ENCODE measurements around the gene NPSR1.
A peak's percentile ranks its signal among the peaks of the same experiment; 100 is the strongest.
"Not testable (repeated sequence)": the region's sequence is repeated elsewhere in the genome, so short reads cannot be mapped to it uniquely, and the experiment has no call there.

NPSR1 gene

DNA sequence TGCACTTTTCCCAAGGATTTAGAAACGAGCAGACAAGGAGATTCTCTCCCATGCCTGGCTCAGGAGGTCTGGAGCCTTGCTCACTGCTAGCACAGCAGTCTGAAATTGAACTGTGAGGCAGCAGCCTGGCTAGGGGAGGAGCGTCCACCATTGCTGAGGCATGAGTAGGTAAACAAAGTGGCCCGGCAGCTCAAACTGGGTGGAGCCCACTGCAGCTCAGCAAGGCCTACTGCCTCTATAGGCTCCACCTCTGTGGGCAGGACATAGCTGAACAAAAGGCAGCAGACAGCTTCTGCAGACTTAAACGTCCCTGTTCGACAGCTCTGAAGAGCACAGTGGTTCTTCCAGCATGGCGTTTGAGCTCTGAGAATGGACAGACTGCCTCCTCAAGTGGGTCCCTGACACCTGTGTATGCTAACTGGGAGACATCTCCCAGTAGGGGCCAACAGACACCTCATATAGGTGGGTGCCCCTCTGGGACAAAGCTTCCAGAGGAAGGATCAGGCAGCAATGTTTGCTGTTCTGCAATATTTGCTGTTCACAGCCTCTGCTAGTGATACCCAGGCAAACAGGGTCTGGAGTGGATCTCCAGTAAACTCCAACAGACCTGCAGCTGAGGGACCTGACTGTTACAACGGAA lies 156.3 kb downstream of the NPSR1 start:
- DNase-seq (ENCODE audit: low read depth, low spot score); H3K4me3 ChIP-seq (ENCODE audit: low read length): not testable (repeated sequence)

DNA sequence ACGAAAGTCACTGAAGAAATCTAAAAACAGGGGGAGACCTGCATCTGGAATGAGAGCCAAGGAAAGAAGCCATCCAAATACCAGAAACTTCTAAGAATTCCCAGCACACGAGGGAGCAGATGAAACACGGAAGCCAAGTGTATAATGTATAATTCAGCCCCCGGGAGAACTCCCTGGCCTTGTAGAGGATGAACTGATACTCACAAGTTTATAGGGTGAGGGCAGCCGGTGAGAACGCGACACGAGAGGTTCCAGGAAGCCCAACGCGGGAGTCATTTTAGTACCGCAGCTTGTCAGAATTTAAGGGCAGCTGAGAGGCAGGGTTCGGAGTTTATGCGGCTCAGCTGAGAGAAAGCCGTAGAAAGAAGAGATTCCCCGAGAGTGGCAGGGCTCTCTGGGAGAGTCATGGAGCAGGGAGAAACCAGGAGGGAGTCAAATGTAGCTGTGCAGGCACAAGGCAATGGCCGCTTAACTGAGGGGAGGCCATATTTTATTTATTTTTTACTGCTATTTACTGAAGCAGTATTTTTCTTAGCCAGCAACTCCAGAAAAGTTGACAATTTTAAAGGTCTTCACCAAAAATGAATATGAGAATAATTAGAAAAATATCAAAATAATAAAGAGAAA lies 164.0 kb downstream of the NPSR1 start:
- no peak for DNase-seq (ENCODE audit: low read depth, low spot score)
- no peak overlapping the region for H3K4me3 ChIP-seq (ENCODE audit: low read length)

DNA sequence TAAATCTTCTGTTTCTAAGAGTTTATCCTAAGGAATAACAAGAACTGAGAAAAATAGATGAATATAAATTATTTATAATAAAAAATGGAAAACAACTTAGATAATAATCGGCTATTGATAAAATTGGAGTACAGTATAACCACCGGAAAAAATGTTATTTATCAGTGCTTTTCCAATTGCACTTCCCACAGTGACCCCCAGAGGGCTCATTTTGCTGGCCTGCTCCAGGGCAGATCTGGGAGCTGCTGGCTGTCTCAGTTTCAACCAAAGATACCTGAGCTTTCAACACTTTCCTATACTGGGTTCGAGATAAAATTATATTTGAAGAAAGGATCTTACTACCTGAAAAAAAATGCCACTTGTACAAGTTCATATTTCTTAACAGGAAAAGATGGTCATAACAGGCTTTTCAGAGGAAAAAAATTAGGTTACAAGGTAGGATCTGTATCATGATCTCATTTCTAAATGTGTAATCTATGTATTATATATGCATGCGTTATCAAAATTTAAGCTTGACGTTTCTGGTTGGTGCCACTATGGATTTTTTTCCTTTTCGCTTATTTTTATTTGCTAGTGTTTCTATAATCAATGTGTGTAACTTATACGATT lies 165.7 kb downstream of the NPSR1 start:
- DNase-seq (ENCODE audit: low read depth, low spot score) = peak; percentile 23
- no peak overlapping the region for H3K4me3 ChIP-seq (ENCODE audit: low read length)

DNA sequence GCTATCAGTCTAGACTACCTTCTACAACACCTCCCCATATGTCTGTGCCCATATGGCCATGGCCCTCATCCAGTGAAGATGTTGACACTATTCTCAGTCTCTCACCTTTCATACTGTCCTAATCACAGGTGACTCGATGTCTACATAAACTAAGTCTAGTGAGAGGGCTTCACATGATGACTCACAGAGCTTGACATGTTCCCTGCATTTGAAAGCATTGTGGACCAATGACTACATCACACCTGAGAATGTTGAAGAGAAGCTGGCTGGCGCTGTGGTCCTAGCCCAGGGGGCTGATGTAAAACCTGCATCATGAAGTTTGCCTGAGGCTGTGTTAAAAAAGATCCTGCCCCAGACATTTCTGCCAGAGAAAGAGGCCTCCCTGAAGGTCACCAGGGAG lies 167.2 kb downstream of the NPSR1 start:
- no peak for DNase-seq (ENCODE audit: low read depth, low spot score)
- no peak overlapping the region for H3K4me3 ChIP-seq (ENCODE audit: low read length)

DNA sequence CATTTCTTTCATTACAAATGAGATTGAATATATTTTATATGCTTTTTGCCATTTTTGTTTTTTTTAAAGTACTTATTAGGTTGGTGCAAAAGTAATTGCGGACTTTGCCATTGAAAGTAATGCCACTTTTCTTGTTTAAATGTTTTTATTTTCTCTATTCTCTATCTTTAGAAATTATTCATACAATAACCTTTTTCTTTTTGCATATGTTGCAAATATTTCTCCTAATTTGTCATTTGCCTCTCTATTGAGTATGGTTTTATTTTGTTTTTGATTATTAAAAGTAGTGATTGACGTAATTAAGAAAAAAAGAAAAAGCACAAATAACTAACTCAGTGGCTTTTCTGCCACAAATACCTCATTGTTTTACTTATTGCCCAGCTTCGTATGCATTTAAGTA lies 172.4 kb downstream of the NPSR1 start:
- no peak for DNase-seq (ENCODE audit: low read depth, low spot score)
- H3K4me3 ChIP-seq (ENCODE audit: low read length) = no peak overlapping the region

DNA sequence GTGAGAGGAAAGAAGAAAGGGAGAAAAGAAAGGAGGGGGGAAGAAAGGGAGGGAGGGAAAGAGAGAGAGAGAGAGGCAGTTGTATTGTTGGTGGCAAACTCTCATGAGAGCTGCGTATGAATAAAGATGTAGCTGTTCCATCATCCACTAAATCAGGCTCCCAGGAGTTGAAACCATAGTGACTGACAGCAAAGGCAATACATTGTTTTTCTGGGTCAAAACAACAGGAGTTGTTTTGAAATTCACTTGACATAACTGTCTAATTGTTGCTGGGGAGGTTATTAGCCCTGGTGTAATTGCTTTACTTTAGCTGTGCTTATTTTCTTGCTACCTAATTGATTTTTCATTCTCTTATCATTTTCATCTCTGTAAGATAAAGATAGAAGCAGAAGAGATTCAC lies 173.4 kb downstream of the NPSR1 start:
- DNase-seq (ENCODE audit: low read depth, low spot score) = no peak
- no peak overlapping the region for H3K4me3 ChIP-seq (ENCODE audit: low read length)

DNA sequence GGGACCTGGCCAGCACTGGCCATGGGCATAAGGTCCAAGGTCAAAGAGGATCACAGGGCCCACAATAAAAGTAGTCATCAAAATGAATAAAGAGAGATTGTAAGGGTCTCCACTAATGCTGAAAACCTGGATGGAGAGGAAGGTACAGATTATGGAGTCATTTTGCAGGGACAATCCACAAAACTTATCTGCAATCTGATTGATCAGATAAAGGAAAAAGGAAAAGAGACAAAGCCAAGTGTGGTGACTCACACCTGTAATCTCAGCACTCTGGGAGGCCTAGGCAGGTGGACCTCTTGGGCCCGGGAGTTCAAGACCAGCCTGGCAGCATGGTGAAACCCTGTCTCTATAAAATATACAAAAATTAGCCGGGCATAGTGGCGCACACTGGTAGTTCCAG lies 174.0 kb downstream of the NPSR1 start:
- no peak overlapping the region for H3K4me3 ChIP-seq (ENCODE audit: low read length)
- no peak for DNase-seq (ENCODE audit: low read depth, low spot score)

DNA sequence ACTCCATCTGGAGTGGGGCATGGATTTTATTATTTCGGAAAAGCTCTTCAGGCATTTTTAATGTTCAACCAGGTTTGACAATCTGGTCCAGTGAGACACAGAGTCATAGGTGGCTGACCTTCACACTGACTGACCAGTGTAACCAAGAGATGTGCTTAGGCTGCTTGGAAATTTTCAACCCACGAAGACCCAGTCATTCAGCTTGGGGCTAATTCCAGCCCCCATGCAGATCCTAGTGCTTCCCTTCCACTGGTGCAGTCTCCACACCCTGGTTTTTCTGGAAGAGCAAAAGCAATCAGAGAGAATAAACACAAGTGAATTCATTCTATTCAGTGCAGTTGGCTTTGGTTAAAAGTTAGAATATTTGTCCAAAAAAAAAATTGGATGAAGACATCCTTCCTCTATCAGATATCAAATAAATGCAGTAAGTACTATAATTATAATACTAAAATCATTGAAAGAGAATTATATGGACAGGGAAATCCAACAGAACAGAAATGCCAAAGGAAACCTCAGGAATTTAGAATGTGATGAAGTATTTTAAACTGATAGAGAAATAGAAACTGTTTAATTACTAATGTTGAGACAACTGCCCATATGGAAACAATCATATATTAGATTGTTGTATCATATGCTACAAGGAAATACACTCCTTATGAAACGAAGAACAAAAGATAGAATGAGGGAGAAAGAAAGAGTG lies 178.0 kb downstream of the NPSR1 start:
- no peak overlapping the region for H3K4me3 ChIP-seq (ENCODE audit: low read length)
- no peak for DNase-seq (ENCODE audit: low read depth, low spot score)

DNA sequence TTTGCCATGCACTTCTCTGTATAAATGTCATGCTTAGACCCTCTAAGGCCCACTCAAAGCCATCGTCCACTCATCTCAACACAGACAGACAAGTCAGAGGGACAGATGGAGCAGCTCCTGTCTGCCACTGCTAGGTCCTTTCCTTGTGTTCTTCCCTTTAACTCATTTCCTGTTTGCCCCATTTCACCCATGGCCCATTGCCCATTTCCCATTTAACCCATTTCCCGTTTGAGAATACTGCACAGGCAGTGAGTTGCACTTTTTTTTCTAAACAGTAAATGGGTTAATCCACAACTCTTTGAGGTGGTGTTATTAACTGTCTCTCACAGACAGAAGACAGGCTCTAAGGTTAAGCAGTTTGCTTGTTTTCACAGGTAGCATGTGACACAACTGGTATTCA lies 179.3 kb downstream of the NPSR1 start:
- peak; percentile 37 for DNase-seq (ENCODE audit: low read depth, low spot score)
- H3K4me3 ChIP-seq (ENCODE audit: low read length) = no peak overlapping the region

DNA sequence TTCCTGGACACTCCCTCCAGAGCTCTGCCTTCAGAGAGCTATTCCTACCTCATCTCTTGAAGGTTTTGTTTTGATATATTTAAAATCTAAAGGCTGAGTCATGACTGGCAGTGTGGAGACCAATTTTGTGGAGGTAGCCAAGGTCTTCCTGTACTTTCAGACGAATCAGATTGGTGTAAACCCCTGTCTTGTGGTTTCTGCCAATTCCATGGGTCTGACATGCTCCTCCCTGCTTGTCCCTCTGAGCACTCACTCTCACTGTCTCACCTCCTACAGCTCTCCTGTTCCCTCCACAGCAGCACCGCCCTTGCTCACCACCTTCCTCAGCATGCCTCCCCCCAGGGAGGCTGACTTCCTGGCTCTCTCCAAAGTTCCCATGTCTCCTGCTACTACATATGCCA lies 179.8 kb downstream of the NPSR1 start:
- DNase-seq (ENCODE audit: low read depth, low spot score) = no peak
- no peak overlapping the region for H3K4me3 ChIP-seq (ENCODE audit: low read length)

DNA sequence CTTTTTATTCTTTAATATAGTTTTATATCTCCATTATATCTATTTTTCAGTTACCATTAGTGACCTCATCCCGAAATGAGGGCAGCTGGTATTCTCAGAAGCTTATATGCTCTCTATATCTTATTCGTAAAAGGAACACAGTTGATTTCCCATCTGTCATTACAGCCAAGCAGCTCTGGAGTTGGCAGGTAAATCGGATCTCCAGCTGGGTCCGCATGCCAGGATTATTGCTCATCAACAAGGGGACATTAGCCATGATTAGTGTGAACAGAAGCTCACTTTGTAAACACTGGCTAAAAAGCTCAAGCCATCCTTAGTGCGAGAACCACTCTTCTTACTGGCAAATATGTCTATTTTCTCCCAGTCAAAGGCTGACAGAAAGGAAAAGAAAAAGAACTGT lies 180.3 kb downstream of the NPSR1 start:
- H3K4me3 ChIP-seq (ENCODE audit: low read length) = no peak overlapping the region

DNA sequence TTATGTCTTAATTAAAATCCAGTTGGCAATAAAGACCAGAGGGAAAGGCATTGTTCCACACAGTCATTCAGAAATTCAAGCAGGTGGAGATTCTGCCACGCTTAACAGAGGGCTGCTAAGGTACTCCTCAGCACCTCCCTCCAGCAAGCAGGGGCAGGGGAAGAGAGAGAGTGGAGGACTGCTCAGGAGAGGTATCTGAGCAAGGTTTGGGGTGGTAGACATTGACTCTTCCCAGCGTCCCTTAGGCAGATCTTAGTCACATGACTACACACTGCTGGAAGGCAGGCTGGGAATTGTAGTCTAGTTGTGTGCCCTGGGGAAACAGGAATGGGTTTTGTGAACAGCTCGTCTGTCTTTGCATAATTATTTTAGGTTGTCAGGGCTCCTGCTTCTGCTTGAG lies 181.6 kb downstream of the NPSR1 start:
- H3K4me3 ChIP-seq (ENCODE audit: low read length) = no peak overlapping the region
- no peak for DNase-seq (ENCODE audit: low read depth, low spot score)

More for the DNA sequence above, 180.3 kb downstream of the NPSR1 start:
- no peak for DNase-seq (ENCODE audit: low read depth, low spot score)

DNA sequence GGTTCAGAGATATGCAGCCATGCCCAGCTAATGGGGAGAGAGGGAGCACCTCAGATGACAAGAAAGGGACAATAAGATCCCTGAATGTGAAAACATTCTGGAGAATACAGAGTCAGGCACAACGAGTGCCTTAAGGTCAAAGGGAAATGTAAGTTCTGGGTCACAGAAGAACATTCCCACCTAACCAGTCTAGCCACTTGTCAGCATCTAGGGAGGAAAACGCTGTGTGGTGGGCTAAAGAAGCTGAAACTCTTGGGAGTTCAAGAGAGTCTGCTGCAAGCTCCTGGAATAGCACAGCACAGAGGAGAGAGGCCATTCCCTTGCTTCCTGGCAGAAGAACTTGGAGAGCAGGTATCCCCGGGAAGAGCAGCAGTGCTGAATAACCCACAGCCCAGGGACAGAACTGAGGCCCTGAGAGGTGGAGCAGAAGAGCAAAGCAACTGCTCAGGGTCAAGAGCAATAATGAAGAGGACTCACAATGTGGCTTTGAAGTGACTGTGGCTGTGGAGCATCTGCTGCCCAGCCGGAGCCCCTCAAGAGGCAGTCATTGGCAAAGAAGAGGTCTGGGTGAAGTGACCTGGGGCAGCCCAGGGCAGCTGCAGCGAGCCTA lies 182.3 kb downstream of the NPSR1 start:
- no peak overlapping the region for H3K4me3 ChIP-seq (ENCODE audit: low read length)
- no peak for DNase-seq (ENCODE audit: low read depth, low spot score)

DNA sequence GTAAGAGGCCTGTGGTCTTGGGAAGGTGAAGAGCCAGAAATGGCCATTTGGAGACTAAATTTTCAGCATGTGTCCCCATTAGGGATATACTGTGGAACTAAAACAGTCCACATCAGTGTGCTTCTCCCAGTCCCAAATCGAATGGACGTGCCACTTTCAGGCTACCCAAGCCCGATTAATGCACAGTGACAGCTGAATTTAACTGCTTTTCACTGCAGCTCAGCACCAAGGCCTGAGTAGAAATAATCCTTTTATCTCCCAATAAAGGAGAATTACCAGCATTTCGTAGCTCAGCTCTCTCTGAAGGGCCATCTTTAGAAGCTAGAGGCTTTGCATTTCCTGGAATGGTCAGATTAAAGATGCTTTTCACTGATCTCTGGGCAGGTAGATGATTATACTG lies 183.3 kb downstream of the NPSR1 start:
- DNase-seq (ENCODE audit: low read depth, low spot score) = no peak
- no peak overlapping the region for H3K4me3 ChIP-seq (ENCODE audit: low read length)

DNA sequence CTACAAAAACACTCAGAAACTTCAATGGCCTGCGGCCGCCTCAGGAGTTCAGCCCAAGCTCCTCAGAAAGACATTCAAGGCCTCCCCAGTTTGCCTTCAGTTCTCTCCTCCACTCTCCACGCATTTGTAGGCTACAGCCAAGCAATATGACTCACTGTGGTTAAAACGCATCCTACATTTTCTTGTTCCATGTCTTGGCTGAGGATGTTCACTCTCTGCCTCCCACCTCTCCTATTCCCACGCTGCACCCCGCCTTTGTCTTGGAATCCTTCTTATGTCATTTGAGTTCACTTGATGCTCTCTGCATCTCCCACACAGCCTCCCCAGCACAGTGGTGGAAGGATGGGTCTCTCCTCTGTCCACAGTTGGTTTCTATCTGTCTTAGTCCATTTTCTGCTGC lies 184.8 kb downstream of the NPSR1 start:
- DNase-seq (ENCODE audit: low read depth, low spot score) = no peak
- no peak overlapping the region for H3K4me3 ChIP-seq (ENCODE audit: low read length)

DNA sequence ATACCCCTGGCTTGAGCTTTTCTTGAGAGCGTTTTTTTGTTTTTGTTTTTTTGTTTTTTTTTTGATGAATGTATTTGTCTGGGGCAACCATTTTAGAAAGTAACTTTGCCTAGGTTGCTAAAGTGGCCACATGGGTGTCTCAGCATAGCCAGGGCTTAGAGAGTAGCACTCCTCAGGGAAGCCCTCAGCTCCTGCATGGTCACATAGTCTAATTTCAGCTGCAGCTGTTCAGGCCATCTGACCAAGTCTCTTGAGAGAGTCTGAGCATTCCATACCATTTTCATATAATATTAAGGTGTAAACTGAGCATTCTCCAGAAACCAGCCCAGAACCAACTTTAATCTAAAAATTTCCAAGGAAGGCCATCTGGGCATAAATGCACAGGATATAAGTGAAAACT lies 186.4 kb downstream of the NPSR1 start:
- H3K4me3 ChIP-seq (ENCODE audit: low read length) = no peak overlapping the region
- DNase-seq (ENCODE audit: low read depth, low spot score) = no peak

DNA sequence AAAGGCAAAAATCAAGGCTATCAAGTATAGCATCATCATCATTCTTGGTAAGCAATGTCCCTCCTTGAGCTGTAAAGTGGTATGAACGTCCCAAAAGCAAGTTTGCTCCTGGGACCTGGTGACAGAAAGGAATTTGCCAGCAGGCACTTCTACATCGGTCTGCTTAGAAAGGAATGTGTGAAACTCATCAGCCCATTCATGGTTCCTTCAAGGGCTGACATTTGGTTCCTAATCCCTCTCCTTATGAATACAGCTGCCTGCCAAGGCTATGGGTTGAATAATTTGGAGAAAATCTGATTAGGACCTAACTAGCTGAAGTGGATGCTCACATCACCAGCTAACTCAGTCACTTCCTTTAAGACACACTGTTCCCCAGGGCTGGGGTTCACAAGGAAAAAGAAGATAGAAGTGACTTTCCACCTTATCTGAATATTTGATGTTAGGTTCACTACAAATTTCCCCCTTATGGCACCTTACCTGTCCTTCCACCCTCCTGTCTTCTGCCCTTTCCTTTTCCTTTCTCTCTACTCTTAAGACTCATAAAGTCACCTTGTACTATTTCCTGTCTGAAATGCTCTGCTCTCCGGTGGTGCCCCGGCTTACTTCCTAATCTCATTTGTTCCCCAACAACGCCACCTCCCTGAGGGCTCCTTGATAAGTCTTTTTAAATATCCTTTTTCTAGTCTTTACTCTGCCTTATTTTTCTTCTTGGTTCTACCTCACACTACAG lies 187.1 kb downstream of the NPSR1 start:
- DNase-seq (ENCODE audit: low read depth, low spot score) = no peak
- no peak overlapping the region for H3K4me3 ChIP-seq (ENCODE audit: low read length)

DNA sequence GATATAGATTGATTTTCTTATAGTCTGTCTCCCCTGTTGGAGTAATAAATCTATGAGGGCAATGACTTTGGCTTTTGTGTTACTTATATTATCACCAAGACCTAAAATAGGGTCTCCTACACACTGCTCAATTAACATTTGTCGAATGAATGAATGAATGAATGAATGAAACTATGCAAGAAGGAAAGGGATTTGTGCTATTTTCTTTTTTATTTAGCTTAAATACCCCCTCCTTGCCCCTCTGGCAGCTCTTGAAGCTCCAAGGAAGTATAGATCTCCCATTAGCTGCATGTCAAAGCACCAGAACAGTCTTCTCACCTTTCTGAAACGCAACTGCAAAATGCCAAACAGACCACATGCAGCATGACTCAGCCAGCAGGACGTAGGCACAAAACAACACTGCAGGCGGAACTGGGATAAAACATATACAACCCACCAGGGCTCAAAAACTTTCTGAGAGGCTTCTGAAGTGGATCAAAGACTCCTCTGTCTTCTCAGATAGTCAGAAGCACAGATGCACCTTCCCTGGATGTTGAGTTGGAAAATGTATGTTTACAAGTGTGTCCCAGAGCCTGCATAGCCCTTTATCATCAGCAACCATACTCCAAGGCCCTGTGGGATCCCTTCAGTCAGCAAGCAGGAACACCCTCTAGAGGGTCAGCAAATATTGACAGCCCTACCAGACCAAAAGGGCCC lies 187.8 kb downstream of the NPSR1 start:
- H3K4me3 ChIP-seq (ENCODE audit: low read length) = no peak overlapping the region
- DNase-seq (ENCODE audit: low read depth, low spot score) = no peak

DNA sequence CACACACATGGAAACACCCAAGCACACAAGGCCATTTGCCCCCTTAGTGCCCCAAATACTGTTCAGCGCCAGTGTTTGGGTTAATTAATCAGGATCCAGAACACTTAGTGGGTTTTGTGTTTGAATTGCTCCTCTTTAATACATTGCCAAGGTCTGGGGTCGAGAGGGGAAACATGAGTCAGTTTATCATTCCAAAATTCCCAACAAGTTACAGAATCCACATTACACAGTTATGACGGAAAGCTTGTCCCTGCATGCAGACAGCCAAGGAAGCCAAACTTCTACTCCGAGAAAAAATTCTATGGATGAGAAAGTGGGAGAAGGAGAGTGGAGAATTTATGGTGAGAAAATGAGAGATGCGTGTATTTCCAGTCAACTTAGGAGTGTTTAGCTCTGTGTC lies 189.0 kb downstream of the NPSR1 start:
- H3K4me3 ChIP-seq (ENCODE audit: low read length) = no peak overlapping the region
- no peak for DNase-seq (ENCODE audit: low read depth, low spot score)

Measured in Jurkat, Clone E6-1 (cell line).